Mucosa of rectum (tissue), 2 donors: Measurements from ENCODE around the gene PPARD.

Experiments used
- H3K27ac ChIP-seq, 2 donors: one replicate each; pipeline ENCODE4 v1.7.0; 2013; ENCODE audit warnings: inconsistent platforms in 2 of 2, low read depth in 2 of 2, low read length in 2 of 2
- H3K27me3 ChIP-seq, 2 donors: one replicate each; pipeline ENCODE4 v1.7.0; 2013; ENCODE audit warnings: low read length in 2 of 2; ENCODE audit not compliant: control insufficient read depth in 2 of 2, insufficient read depth in 2 of 2
- H3K36me3 ChIP-seq, 2 donors: one replicate each; pipeline ENCODE4 v1.7.0; 2013; ENCODE audit warnings: low read length in 2 of 2; ENCODE audit not compliant: control insufficient read depth in 2 of 2, insufficient read depth in 2 of 2
- H3K4me1 ChIP-seq, 2 donors: one replicate each; pipeline ENCODE4 v1.7.0; 2013; ENCODE audit warnings: low read length in 2 of 2, mild to moderate bottlenecking in 1 of 2; ENCODE audit not compliant: control insufficient read depth in 2 of 2, insufficient read depth in 2 of 2
- H3K4me3 ChIP-seq, 2 donors: one replicate each; pipeline ENCODE4 v1.7.0; 2013; ENCODE audit warnings: low read length in 2 of 2
- H3K9ac ChIP-seq, 2 donors: one replicate each; pipeline ENCODE4 v1.7.0; 2013; ENCODE audit warnings: low read length in 2 of 2, low read depth in 1 of 2, mild to moderate bottlenecking in 1 of 2
- H3K9me3 ChIP-seq, 2 donors: one replicate each; pipeline ENCODE4 v1.7.0; 2013; ENCODE audit warnings: low read length in 2 of 2; ENCODE audit not compliant: control insufficient read depth in 2 of 2
- donor health status: healthy.
- donor health status: Normal muscosa, but diverticular disease.

The PPARD gene

GRCh38 chr6:35402856-35403191 lies 60.5 kb downstream of the PPARD start:
- Histone ChIP-seq H3K4me3 (no peak overlapping the region), H3K36me3 (peaks cover 3 to 6% of the 10 kb centered on the region in 2 donors), H3K9me3 (no peaks in the 10 kb centered on the region), H3K9ac (no peak overlapping the region), H3K4me1 (peaks cover 11 to 19% of the 10 kb centered on the region in 2 donors), H3K27me3 (no peaks in the 10 kb centered on the region), H3K27ac (no peak overlapping the region)

DNA sequence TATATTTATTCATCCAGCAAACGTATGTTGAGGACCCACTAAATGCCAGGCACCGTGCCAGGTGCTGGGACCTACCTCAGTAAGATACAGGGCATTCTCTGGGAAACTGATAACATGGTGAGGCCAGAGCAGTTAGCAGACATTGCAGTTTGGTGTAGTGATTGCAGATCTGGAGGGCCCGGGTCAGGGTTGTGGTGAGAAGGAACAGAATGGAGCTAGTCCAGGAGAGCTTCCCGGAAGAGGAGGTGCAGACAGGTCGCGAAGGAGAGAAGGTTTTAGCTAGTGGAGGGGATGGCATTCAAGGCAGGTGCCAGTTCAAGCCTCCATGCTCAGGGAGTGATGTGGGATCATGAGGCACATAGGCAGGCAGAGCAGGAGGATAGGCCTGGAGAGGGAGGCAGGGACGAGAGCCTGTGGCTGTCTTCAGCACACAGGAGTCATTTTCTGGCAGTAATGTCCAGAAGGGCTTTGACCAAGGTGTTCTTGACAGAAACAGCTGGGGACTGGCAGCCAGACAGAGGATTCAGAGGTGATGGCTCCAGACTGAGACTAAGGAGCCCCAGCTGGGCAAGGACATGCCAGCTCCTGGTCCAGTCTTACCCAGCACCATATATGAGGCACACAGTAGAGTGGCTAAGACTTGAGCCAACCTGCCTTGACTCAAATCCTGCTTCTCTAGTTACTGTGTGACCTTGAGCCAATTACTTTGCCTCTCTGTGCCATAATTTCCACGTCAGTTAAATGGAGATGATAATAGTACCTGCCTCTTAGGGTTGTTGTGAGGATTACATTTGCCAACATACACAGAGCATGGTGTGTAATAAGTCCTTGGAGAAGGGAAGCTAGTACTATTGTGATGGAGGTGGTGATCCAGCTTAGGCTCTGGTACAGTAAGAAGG lies 61.4 kb downstream of the PPARD start:
- no peak overlapping the region for H3K27ac ChIP-seq
- H3K4me1 ChIP-seq = peaks cover 11 to 19% of the 10 kb centered on the region in 2 donors
- H3K9ac ChIP-seq = no peak overlapping the region
- peaks cover 3 to 6% of the 10 kb centered on the region in 2 donors for H3K36me3 ChIP-seq
- H3K27me3 ChIP-seq = no peaks in the 10 kb centered on the region
- H3K4me3 ChIP-seq = no peak overlapping the region
- H3K9me3 ChIP-seq = no peaks in the 10 kb centered on the region

GRCh38 chr6:35406711-35407485 lies 64.5 kb downstream of the PPARD start:
- H3K9ac ChIP-seq = no peak overlapping the region
- H3K9me3 ChIP-seq = no peaks in the 10 kb centered on the region
- H3K27ac ChIP-seq = no peak overlapping the region
- no peaks in the 10 kb centered on the region for H3K27me3 ChIP-seq
- peaks cover 6 to 8% of the 10 kb centered on the region in 2 donors for H3K4me1 ChIP-seq
- H3K4me3 ChIP-seq = no peak overlapping the region
- peaks cover 13 to 18% of the 10 kb centered on the region in 2 donors for H3K36me3 ChIP-seq

- Histone ChIP-seq H3K27me3 (no peaks in the 10 kb centered on the region), H3K4me1 (no peaks in the 10 kb centered on the region), H3K9ac (no peak overlapping the region), H3K36me3 (peaks cover 26 to 33% of the 10 kb centered on the region in 2 donors), H3K4me3 (no peak overlapping the region), H3K9me3 (no peaks in the 10 kb centered on the region), H3K27ac (no peak overlapping the region)
Observed at GRCh38 chr6:35409245-35409644, 66.9 kb downstream of the PPARD start.

- peaks cover 28 to 30% of the 10 kb centered on the region in 2 donors for H3K36me3 ChIP-seq
- no peak overlapping the region for H3K9ac ChIP-seq
- no peaks in the 10 kb centered on the region for H3K9me3 ChIP-seq
- H3K4me1 ChIP-seq = peaks cover 5 to 7% of the 10 kb centered on the region in 2 donors
- H3K27ac ChIP-seq = no peak overlapping the region
- H3K27me3 ChIP-seq = no peaks in the 10 kb centered on the region
- H3K4me3 ChIP-seq = no peak overlapping the region
Observed at GRCh38 chr6:35410131-35410530, 67.8 kb downstream of the PPARD start.

DNA sequence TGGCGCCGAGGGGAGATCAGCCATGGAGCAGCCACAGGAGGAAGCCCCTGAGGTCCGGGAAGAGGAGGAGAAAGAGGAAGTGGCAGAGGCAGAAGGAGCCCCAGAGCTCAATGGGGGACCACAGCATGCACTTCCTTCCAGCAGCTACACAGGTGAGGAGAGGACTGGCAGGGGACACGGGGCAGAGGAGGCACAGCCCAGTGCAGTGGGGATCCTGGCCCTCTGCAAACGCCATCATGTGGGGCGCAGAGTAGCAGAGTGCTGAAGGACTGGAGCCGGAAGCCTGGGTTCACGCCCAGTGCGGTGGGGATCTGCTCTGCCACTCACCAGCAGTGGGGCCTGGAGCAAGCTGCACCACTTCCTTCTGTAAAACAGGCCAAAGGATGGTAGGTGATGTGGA lies 68.7 kb downstream of the PPARD start:
- Histone ChIP-seq H3K4me1 (peaks cover 5 to 7% of the 10 kb centered on the region in 2 donors), H3K9ac (no peak overlapping the region), H3K36me3 (peaks cover 28 to 30% of the 10 kb centered on the region in 2 donors), H3K27ac (no peak overlapping the region), H3K4me3 (no peak overlapping the region), H3K27me3 (no peaks in the 10 kb centered on the region), H3K9me3 (no peaks in the 10 kb centered on the region)

DNA sequence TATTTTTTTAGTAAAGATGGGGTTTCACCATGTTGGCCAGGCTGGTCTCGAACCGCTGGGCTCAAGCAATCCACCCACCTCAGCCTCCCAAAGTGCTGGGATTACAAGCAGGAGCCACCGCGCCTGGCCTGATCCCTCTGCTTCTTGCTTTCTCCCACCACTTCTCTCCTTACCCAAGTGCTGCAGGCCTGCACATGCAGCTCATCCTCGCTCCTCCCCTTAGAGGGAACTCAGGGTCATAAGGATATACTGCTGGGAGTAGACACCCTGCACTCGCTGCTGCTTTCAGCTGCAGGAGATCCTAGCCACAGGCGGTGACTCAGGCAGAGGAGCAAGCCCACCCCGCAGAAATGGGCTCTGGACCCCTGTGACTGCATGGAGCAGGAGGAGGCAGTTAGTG lies 69.7 kb downstream of the PPARD start:
- no peak overlapping the region for H3K9ac ChIP-seq
- H3K27me3 ChIP-seq = no peaks in the 10 kb centered on the region
- no peak overlapping the region for H3K4me3 ChIP-seq
- no peak overlapping the region for H3K27ac ChIP-seq
- H3K4me1 ChIP-seq = peaks cover 5 to 7% of the 10 kb centered on the region in 2 donors
- peaks cover 29 to 34% of the 10 kb centered on the region in 2 donors for H3K36me3 ChIP-seq
- H3K9me3 ChIP-seq = no peaks in the 10 kb centered on the region

GRCh38 chr6:35413911-35414310 lies 71.6 kb downstream of the PPARD start:
- Histone ChIP-seq H3K27me3 (no peaks in the 10 kb centered on the region), H3K4me1 (peaks cover 18% of the 10 kb centered on the region in 2 donors), H3K4me3 (no peak overlapping the region), H3K36me3 (peaks cover 29 to 34% of the 10 kb centered on the region in 2 donors), H3K9ac (no peak overlapping the region), H3K9me3 (no peaks in the 10 kb centered on the region), H3K27ac (no peak overlapping the region)

GRCh38 chr6:35415065-35415891 lies 72.9 kb downstream of the PPARD start:
- H3K9me3 ChIP-seq = no peaks in the 10 kb centered on the region
- peaks cover 29 to 41% of the 10 kb centered on the region in 2 donors for H3K36me3 ChIP-seq
- no peak overlapping the region for H3K27ac ChIP-seq
- H3K9ac ChIP-seq = no peak overlapping the region
- no peak overlapping the region for H3K4me3 ChIP-seq
- peaks cover 18% of the 10 kb centered on the region in 2 donors for H3K4me1 ChIP-seq
- no peaks in the 10 kb centered on the region for H3K27me3 ChIP-seq
